HG02623 (cell line): ENCODE data around the gene SMG6.
"Not testable (repeated sequence)": the region's sequence is repeated elsewhere in the genome, so short reads cannot be mapped to it uniquely, and the experiment has no call there.

Experiments used
- ATAC-seq: cut with Tn5 transposase; IDR thresholded peaks from one replicate; pipeline ENCODE4 v1.9.1; 2021; ENCODE audit warnings: moderate library complexity; ENCODE audit not compliant: unreplicated experiment

Gene SMG6

DNA sequence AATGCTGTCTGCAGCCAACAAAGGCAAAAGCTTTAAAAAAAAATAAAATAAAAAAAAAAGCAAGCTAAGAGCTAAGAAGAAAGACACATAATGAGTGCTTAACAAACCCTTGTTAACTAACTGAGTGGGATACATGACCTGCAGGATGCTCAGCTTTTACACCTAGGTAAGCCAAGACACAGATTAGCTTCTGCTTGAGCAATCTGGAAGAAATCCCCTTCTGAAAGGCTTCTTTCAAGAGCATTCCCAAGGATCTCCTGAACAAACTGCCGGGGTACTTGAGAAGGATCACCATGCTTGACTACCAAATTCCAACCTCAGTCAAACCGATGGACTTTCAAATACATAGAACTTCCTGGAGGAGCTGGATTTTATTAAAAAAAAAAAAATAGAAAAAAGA lies 92.9 kb downstream of the SMG6 start:
- no peak for ATAC-seq

DNA sequence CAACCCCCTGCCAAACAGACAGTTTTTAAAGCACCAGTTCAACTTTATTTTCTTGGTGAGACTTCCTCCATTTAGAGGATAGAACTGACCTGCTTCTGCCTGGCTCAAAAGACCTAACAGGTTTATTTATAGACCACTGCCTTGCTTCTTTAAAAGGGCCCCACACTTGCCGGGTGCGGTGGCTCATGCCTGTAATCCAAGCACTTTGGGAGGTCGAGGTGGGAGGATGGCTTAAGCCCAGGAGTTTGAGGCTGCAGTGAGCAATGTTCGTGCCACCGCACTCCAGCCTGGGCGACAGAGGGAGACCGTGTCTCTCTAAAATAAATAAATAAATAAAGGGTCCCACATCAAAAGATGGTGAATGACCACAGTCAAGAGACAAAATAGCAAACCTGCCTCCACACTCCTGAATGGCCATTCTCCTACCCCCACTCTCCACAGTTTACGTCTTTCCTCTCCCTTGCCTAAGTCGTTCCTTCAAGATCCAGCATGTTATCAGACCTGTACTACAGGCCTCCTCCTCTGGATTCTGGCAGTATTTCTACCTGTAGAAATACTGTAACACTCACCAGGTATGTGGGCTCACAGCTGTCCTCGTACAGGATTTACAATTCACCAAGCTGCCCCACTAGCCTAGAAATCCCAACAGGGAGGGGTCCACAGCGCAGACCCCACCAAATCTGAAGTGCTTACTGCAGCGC lies 95.6 kb downstream of the SMG6 start:
- no peak for ATAC-seq

DNA sequence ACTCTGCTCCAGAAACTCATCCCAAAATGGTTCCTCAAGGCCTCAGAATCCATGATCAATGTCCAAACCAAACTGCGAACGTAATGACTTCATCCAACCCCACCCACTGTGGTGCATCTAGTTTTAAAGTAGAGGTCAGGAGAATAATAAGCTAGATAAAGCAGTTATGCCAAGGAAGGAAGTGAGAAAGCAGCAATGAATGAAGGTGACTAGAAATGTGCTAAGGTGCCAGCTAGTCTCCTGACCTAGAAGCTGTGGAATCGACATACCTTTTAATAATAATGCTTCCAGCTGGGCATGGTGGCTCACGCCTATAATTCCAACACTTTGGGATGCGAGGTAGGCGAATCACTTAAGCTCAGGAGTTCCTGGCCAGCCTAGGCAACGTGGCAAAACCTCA lies 99.2 kb downstream of the SMG6 start:
- ATAC-seq: no peak

DNA sequence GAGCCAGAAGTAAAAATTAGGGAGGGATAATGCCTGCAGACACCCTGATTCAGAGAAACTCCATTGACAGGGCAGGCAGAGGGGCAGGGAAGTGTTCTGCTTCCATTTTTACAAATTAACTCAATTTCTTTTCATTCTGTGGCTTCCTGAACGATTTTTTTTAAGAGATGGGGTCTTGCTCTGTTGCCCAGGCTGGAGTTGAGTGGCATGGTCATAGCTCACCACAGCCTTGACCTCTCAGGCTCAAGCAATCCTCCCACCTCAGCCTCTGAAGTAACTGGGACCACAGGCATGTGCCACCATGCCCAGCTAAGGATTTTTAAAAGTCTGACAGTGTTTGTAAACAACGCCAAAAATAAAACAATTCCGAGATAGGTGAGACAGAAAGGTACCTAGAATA lies 99.8 kb downstream of the SMG6 start:
- ATAC-seq: no peak

DNA sequence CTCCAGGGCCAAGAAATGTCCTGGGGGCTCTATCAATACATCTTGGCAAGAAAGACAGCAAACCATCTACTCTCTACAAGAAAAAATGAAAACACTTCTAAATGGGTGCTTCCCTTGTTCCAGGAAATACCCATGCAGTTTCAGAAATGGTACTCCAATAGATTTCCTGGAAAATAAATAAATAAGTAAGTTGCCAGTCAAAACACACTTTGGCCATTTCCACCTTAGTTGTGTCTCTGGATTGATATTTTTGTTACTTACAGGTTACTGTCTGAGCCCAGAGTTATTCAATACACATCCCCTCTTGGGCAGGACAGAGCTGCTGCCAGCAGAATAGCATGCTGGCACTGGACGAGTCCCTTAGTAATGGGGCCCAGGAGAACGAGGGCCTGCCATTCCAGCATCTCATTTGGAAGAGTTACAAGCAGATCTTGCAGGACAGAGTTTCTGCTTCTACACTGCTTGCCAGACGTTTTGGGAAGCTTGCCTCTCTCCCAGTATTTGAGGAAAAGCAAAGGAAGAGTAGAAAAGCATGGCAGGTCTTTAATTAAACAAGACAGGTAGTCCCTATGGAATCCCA lies 100.5 kb downstream of the SMG6 start:
- no peak for ATAC-seq

DNA sequence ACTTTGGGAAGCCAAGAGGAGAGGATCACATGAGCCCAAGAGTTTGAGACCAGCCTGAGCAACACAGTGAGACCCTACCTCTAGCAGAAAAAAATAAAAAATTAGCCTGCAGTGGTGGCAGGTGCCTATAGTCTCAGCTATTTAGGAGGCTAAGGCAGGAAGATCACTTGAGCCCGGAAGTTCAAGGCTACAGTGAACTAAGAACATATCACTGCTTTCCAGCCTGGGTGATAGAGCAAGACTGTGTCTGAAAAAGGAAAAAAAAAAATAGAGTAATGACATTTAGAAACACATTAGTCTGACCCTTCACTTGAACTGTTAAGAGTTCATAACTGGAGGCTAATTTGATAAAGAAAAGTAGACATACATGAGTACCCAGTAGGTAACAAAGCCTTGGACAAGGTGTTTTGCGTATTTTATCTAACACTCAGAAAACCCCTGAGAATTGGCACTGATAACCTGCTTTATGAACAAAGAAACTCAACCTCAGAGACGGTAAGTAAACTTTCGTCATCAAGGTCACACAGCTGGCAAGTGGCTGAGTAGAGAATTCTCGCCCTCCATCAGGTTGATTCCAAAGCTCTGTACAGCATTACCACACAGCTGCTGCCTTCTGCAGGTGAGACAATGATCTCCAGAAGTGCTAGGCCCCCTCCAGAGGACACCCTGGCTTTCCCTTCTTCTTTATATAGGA lies 101.1 kb downstream of the SMG6 start:
- ATAC-seq: no peak

DNA sequence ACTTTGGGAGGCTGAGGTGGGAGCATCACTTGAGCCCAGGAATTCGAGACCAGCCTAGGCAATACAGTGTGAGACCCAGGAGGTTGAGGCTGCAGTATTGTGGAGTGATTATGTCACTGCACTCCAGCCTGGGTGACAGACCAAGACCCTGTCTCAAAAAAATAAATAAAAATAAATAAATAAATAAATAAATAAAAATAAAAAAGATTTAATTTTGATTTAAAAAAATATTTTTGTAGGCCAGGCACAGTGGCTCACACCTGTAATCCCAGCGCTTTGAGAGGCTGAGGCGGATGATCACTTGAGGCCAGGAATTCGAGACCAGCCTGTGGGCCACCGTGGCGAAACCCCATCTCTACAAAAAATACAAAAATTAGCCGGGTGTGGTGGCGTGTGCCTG lies 104.2 kb downstream of the SMG6 start:
- not testable (repeated sequence) for ATAC-seq

DNA sequence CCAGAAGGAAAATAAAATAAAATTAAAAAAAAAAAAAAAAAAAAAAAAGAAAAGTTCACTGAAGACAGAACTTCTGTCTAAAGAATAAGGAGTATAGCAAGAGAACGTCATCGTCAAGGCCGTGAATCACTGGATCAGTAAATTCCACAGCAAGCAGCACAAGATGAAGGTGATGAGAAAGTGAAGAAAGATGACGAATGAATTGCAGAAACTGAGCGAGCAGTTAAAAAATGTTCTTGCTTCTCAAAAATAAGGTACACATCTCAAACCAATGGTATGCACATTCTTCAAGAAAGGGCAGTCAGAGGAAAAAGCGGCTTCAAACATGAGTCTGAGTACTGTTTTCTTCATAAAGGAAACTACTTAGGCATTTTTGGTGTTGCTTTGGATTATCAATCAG lies 104.7 kb downstream of the SMG6 start:
- no peak for ATAC-seq

DNA sequence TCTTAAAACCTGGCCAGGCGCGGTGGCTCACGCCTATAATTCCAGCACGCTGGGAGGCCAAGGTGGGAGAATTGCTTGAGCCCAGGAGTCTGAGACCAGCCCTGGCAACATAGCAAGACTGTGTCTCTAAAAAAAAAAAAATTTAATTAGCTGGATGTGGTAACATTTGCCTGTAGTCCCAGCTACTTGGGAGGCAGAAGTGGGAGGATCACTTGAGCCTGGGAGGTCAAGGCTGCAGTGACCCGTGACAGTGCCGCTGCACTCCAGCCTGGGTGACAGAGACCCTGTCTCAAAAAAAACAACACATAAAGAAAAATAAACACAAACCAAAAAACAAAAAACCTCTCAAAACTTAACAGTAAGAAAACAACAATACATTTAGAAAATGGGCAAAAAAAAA lies 106.3 kb downstream of the SMG6 start:
- no peak for ATAC-seq

DNA sequence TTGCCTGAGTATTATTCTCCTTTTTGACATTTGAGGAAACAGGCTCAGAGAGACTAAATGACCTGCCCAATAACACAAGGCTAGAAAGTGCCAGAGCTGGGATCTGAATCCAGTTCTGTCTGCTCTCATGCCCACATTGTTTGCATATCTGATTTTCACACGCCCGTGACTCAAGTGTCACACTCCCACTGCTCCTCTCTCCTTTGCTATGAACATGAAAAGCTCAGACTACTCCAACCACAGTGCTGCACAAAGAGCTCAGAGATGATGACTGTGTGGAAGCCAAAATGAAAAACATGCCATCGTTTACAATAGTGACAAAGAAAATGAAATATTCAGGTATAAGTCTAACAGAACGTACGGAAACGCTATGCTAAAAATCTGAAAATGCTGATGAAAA lies 107.9 kb downstream of the SMG6 start:
- no peak for ATAC-seq

DNA sequence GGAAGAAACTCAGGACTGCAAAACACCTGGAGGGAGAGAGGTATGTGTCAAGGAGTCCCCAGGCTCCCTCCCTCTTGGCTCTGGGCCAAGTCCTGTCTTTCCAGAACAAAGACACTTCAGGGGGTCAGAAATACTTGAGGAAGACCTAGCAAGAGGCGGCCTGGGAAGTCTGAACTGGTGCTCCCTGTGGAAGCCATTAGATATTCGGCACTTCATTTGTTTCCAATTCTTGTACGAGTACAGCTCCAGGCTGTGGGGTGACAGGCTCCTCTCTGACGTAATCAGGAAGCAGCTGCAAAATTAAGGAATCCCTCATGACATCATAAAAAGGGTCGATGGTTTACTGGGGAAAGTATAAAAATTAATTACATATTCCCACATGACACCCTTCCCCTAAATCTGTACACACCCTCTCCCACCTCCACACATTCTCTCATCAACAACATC lies 108.7 kb downstream of the SMG6 start:
- no peak for ATAC-seq

DNA sequence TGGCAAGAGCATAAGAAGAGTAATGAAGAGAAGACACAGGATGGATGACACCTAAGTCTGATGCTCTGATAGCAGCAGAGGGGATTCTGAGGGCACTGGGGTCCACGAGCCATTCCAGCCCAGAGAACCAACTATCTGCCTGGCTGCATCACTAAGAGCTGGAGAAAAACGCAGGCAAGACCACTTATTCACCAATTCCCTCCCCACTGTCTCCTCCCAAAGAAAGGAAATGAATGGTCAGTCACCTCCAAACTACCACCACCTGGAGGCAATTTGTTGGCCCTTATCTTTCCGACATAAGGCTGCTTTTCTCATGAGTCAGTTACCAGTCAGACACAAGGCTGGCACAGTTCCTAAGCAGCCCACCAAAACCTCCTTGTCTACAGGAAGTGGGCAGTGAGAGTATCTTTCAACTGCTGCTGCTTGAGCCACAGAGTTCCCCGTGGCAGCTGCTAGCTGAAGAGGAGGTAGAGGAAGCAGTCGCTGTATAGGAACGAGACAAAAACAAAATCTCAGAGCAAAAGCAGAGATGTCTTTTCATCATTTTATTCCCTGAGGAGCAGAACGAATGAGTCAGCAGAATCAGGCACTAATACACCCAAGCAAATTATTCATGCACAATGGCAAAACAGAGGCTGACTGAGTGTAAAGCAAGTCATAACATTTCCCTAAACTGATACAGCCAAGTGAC lies 111.1 kb downstream of the SMG6 start:
- ATAC-seq: no peak

DNA sequence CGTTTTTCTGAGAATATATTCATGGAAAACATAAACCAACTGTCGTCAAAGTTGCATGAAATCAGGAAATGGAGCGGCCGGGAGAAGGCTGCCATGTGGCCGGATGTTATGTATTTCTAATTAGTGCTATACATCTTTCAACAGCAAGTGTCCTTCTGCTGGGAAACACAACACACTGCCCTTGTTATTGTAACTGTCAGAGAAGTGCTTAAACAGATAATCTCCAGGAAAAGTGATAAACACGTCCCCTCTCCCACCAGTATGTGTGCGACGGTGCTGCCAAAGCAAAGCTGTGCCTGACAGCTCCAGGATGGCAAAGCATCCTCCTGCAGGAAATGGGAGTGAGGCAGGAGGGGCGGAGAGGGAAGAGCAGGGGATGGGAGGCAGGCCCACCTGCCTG lies 111.8 kb downstream of the SMG6 start:
- ATAC-seq: no peak

DNA sequence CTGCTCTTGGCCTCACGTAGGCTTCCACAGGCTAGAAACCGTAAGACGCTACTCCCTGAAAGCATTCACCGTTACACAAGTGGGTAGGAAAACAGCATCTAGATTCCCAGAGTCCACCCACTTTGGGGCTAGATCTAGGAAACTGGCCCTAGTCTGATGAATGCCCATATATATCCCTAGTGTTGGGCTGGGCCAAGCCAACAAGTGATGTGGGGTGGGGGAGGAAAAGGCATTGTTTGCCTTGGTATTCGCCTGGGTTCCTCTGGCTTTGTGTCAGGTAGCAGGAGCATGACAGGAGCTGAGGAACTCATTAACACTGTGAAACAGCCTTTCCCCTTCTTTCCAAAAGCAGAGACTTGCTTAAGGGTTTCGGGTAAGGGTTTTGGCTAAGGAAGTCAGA lies 112.4 kb downstream of the SMG6 start:
- no peak for ATAC-seq

DNA sequence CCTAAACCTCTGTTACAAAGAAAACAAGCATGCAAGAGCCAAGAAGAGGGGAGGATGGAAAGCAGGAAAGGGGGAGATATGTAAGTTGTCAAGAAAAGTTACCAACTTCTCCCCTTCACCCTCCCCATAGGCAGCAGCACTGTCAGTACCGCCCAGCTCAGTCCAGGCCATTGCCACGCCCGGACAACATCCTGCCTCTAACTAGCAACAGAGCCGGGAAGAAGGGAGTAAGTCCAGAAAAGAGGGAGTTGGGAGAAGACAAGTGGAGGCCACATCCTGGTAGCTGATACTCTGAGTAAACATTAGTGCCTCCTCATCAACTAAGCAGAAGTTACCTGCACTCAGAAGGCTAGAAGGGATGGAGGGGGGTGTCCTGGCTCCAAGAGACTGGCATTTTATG lies 113.6 kb downstream of the SMG6 start:
- no peak for ATAC-seq

DNA sequence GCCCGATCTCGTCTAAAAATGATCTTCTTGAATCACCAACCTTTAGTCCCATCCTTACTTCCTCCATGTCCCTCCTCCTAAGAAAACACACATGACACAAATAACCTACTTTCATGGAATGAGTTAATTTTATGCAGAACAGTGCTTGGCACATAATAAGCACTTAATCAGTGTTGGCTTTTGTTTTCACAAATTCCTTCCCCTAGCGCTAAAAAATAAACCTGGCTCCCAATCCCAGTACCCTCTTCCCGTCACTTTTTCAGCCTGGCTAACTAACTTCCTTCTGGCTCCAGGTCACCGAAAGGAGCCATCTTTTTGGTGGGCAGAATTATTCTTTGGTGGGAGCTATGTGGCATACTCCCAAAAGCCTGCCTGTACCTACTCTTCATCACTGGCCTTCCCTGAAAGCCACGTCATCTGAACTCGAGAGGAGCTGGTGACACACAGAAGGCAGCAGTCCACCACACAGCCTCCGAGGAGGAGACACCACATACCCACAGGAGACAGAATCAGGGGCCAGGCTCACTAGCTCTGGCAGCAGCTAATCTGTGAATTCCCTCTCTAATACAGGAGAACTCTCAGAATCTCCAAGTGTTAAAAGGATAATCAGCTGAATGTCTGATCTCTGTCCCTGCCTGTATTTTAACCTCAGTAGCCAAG lies 114.5 kb downstream of the SMG6 start:
- ATAC-seq: no peak

DNA sequence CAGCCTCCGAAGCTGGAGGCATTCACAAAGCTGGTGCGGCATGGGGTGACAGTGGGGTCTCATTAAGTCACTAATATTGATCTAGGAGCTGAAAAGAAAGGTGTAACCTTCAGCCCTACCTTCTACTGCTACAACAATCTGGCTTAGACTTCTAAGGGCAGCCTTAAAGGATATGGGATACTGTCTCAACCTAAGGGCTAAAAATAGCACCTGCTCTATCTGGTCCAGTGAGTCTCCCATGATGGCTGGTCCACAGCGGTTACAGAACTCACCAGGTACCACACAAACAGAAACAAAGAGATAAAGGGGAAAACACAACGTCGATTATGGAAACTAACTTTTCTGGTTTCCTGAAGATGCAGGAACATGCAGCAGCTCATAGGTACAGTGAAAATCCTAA lies 115.8 kb downstream of the SMG6 start:
- no peak for ATAC-seq

DNA sequence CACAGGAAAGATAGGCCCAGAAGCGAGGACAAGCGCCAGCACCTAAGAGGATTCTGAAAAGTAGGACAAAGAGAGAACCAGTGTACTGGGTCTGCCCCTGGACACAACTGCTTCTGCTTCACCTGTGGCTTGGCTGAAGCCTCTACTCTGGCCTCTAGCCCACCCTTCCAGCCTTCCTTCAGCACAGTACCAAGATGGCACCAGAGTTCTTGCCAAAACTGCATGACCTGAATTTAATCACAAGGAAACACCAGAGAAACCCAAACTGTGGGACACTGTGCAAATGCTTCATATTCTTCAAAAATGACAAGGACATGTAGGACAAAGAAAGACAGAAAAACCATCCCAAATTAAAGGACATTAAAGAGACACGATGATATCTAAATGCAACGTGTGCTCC lies 116.6 kb downstream of the SMG6 start:
- ATAC-seq: no peak

DNA sequence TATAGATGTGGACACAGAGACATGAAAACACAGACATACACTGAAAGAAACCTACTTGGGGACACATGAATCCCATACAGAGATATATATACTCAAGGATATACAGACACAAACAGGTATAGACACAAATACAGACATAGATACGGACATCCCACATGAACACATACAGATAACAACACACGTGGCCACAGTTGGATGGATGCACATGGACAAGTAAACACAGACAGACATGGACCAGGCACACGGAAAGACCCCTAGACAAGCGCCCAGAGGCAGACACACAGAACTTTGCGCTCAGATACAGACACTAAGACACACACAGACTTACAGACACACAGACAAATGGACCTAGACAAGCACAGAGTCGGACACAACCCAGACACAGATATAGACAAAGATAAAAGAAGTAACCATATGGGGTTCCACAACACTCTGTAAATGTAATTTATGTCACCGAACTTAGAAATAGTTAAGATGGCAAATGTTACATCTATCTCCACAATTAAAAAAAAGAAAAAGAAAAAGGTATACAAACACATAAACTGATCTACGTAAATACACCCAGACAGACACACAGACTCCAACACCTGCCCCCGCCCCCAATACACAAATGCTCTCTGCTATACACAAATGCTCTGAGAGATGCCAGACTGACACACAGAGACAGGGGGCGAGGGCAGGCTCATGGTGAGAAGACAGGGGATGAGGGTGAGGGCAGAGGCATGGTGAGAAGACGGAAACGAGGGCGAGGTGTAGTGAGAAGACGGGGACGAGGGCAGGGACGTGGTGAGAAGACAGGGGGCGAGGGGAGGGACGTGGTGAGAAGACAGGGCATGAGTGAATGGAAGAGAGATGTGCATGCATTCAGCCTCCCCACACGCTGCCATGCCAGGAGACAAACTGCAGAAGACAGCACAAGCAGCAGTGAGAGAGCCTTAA lies 118.3 kb downstream of the SMG6 start:
- ATAC-seq: no peak

DNA sequence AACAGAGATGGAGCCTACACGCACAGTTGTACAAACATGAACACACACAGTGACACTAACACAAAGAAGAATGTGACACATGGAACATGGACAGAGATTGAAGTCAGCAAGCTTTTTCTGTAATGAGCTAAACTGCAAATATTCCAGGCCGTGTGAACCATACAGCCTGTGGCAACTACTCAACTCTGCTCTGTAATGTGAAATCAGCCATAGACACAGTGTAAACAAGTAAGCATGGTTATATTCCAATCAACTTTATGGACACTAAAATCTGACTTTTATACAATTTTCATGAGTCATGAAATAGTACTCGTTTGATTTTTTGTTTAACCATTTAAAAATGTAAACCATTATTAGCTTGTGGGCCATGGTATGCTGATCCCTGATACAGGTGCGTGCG lies 120.2 kb downstream of the SMG6 start:
- no peak for ATAC-seq
